ENCODE results near the gene NSL1.
"Not testable (repeated sequence)": the region's sequence is repeated elsewhere in the genome, so short reads cannot be mapped to it uniquely, and the experiment has no call there.

The NSL1 gene

DNA sequence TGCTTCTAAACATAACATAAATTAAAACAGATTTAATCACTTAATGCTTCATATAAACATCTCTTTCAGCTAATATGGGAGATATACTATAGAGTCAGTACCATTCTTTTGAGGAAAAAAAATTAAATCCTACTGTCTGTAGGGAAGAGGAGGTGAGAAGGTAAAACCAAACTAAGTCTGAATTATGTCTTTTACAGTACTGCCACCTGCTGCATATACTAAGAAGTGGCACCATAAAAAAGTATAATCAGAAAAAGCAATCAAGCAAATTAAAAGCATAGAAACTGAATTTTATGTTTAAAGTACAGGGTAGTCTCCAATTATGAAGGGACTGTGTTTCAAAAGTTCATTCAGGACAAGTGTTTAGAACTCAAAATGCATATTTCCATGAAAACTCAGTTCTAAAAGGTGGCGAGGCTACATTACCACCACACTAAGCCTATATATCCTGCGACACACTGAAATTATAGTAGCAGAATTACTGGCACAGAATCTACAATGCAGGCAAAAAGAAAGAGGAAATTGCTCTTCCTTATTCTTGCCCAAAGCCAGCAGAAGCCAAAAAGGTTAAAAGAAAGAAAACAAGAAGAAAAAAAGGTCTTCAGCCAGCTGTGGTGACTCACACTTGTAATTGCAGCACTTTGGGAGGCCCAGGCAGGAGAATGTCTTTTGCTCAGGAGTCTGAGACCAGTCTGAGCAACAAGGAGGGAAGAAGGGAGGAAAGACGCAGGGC is 9.0 kb downstream of the NSL1 start:
- DNase-seq (ENCODE audit: low read depth): peak; percentile 52

DNA sequence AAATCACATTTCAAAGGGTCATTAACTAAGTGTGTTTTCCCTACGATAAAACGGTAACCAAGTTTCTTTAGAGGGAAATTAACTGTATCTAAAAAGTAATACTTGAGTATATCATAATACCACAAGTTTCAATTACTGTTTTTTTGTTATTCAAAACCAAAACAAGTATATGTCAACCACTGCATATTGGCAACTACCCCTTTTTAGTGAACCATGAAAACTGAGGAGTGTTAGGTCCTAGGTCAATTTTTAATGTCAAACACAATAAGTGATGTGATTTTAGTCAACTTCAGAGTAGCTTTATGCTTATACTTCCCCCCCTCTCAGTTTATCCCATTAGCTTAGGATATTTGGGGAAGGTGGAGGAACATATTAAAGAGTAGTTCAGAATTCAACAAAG is 10.4 kb downstream of the NSL1 start:
- DNase-seq (ENCODE audit: low read depth): no peak

DNA sequence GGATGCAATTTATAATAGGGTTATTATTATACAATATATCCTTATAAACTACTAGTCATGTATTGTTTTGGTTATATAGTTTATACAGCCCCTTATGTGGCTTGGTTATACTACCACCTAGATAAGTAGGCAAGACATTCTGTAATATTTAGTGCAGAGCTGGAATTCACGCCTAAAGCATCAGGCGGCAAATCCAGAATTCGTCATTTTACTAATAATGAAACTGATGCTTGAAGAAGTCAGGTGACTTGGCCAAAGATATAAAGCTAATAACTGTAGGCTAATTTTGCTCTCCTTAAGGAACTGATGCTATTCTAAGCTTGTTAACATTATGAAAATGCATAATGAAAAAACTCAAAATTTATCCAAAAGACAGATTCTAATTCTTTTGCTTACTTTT is 10.8 kb downstream of the NSL1 start:
- no peak for DNase-seq (ENCODE audit: low read depth)

DNA sequence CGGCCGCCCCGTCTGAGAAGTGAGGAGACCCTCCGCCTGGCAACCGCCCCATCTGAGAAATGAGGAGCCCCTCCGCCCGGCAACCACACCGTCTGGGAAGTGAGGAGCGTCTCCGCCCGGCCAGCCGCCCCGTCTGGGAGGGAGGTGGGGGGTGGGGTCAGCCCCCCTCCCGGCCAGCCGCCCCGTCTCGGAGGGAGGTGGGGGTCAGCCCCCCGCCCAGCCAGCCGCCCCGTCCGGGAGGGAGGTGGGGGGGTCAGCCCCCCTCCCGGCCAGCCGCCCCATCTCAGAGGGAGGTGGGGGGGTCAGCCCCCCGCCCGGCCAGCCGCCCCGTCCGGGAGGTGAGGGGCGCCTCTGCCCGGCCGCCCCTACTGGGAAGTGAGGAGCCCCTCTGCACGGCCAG is 12.5 kb downstream of the NSL1 start:
- DNase-seq (ENCODE audit: low read depth): not testable (repeated sequence)

DNA sequence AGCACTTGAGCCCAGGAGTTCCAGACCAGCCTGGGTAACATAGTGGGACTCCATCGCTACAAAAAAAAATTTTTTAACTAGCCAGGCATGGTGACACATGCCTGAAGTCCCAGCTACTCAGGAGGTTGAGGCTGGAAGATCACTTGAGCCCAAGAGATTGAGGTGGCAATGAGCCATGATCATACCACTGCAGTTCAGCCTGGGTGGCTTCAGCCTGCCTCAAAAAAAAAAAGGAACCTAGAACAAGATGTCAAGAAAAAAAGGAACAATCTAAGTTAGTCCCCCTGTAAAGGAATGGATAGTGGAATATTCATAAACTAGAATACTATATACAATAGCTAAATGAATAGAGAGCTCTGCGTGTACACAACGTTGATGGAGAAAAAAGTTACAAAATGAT is 14.4 kb downstream of the NSL1 start:
- DNase-seq (ENCODE audit: low read depth): no peak

DNA sequence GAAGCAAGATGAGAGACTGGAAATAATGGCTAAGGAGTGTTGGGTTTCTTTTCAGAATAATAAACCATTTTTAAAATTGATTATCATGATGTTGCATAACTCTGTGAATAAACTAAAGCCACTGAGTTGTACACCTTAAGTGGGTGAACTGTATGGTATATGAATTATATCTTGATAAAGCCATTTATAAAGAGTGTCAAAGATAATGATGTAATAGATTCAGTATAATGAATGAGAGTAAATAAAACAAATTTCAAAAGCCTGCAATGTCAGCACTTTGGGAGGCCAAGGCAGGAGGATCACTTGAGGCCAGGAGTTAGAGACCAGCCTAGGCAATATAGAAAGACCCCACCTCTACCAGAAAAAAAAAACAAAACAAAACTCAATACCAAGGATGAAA is 16.3 kb downstream of the NSL1 start:
- no peak for DNase-seq (ENCODE audit: low read depth)

DNA sequence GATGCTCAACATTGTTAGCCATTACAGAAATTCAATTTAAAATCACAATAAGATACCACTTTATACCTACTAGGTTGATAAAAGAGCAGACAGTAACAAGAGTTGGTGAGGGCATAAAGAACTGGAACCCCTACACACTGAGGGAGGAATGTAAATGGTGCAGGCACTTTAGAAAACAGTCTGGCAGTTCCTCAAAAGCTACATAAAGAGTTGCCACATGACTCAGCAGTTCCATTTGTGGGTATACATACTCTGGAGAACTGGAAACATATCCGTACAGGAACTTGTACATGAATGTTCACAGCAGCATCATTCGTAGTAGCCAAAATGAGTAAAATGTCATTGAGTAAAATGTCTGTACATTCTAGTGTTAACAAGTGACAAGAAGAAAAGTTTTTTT is 17.0 kb downstream of the NSL1 start:
- DNase-seq (ENCODE audit: low read depth): peak; percentile 49

DNA sequence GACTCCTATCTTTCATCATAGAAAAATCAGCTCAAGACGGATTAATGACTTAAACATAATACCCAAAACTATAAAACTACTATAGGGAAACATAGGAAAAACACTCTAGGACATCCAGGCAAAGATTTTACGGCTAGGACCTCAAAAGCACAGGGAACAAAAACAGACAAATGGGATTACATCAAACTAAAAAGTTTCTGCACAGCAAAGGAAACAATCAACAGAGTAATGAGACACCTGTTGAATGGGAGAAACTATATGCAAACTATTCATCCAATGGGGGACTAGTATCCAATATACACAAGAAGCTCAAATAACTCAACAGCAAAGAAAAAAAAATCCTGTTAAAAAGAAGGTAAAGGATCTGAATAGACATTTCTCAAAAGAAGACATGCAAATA is 18.6 kb downstream of the NSL1 start:
- DNase-seq (ENCODE audit: low read depth): no peak

DNA sequence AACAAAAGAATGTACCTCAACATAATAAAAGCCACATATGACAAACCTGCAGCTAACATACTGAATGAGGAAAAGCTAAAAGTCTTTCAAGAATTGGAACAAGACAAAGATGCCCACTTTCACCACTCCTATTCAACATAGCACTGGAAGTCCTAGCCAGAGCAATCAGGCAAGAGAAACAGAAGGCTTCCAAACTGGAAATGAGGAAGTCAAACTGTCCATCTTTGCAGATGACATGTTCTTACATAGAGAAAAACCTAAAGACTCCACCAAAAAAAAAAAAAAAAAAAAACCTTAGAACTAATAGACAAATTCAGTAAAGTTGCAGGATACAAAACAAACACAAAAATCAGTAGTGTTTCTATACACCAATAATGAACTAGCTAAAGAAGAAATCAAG is 20.2 kb downstream of the NSL1 start:
- DNase-seq (ENCODE audit: low read depth): no peak

DNA sequence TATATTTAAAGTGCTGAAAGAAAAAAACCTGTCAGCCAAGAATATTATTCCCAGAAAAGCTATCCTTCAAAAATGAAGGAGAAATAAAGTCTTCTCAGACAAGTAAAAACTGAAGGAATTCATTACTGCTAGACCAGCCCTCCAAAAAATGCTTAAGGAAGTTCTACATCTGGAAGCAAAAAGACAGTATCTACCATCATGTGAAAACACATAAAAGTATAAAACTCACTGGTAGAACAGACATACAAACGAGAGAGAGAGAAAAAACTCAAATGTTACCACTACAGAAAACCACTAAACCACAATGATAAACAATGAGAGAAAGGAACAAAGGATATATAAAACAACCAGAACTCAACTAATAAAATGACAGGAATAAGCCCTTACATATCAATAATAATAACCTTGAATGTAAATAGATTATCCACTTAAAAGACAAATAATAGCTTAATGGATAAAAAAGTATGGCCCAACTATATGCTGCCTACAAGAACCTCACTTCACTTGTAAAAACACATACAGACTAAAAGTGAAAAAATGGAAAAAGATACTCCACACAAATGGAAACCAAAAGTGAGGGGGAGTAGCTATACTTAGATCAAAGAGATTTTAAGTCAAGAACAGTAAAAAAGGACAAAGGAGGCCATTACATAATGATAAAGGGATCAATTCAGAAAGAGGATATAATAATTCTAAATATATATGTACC is 22.0 kb downstream of the NSL1 start:
- no peak for DNase-seq (ENCODE audit: low read depth)

DNA sequence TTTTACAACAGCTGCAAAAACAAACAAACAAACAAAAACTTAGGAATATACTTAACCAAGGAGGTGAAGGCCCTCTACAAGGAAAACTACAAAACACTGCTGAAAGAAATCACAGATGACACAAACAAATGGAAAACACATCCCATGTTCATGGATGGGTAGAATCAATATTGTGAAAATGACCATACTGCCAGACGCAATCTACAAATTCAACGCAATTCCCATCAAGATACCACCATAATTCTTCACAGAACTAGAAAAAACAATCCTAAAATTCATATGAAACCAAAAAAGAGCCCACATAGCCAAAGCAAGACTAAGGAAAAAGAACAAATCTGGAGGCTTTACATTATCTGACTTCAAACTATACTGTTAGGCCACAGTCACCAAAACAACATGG is 24.8 kb downstream of the NSL1 start:
- not testable (repeated sequence) for DNase-seq (ENCODE audit: low read depth)

DNA sequence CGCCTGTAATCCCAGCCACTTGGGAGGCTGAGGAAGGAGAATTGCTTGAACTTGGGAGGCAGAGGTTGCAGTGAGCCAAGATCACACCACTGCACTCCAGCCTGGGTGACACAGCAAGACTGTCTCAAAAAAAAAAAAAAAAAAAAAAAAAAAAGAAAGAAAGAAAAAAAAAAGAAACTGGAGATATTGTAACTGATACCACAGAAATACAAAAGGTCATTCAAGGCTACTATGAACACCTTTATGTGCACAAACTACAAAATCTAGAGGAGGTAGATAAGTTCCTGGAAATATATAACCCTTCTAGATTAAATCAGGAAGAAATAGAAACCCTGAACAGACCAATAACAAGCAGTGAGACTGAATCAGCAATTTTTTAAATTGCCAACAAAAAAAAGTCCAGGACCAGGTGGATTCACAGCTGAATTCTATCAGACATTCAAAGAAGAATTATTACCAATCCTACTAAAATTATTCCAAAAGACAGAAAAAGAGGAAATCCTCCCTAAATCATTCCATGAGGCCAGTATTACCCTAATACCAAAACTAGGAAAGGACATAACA is 26.8 kb downstream of the NSL1 start:
- not testable (repeated sequence) for DNase-seq (ENCODE audit: low read depth)

DNA sequence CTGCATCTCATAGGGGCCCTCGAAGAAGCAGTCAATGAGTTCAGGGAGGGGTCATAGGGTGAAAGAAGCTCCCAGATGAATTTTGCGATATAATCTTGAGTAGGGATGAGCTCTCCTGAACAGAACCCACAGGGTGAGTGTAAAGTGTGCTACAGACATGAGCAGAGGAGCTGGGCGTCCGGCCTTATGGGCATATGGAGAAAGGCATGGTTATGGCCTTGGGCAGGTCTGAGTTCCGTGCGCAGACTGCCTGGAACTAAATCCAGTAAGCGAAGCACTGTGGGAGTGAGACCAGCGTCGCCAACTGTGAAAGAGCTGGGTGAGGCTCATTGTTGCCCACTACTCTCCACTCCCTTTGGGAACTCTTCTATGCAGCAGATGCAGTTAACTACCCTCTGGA is 28.7 kb downstream of the NSL1 start:
- DNase-seq (ENCODE audit: low read depth): no peak

DNA sequence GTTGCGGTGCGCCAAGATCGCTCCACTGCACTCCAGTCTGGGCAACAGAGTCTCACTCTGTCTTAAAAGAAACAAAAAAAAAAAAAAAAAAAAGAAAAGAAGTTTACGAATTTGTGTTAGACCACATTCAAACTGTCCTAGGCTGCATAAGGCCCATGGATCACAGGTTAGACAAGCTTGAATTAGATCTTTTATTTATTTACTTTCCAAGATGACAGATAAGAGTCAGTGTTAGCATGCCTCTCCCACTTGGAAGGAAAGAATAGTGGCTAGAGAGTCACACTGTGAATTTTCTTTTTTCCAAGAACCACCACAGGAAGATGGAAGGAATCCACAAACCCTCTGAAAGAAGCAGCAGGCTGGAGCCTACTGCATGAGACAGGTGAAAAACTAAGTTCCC is 29.3 kb downstream of the NSL1 start:
- DNase-seq (ENCODE audit: low read depth): no peak

DNA sequence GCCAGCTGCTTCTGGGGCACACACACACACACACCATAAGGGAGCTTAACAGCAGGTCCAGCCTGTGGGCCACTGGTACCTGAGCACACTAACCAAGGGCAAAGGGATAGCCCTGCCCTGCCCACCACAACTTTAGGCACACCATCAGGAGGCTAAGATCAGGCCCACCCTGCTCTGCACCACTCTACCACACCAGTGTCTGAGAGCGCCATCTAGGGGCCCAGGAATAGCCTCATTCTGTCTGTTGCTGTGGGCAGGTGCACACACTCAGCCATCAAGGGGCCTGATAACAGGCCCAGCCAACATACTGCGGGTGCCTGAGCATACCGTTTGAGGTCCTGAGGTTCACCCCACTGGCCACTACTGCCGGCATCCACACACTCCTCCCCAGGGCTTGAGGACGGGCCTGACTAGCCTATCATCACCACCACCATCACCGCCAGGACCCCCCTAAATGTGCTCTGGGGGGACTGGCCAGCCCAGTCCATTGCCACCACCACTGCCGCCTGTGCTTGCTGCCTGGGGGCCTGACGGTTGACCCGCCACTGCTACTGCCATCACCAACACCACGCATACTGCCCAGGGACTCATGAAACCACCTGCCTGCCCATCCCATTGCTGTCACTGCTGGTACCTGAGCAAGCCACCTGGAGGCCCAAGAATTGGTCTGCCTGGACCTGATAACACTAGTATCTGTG is 31.3 kb downstream of the NSL1 start:
- DNase-seq (ENCODE audit: low read depth): peak; percentile 36

DNA sequence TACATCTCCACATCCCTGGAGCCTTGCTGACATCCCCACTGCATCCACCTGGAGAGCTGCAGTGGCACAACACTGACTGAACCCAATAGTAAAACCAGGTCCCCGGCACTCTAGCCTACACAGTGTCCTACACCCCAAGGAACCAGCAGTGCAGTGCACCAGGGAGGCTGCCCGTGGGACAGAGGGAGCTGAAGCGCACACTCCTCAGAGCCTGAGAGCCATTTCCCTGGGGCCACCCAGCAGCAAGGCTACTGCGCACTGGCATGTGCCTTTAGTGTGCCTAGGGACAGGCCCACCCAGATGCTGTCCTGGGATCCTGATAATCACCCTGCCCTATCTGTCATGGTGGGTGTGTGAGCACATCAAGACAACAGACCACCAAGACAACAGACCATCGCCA is 31.9 kb downstream of the NSL1 start:
- DNase-seq (ENCODE audit: low read depth): no peak

DNA sequence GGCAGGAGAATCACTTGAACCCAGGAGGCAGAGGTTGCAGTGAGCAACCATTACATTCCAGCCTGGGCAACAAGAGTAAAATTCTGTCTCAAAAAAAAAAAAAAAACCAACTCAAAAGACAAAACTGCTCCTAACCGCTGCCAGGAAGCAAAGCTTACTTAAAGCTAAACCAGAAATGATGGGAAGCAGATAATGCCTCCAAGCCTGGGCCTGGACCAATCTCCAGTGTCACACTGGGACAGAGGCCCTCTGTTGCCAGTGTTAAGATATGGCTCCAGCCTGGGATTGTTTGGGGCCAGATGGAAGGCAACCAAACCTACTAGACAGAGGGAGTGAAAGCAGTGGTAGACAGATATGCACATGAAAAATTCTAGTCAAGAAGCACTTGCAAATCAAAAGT is 36.9 kb downstream of the NSL1 start:
- DNase-seq (ENCODE audit: low read depth): no peak

DNA sequence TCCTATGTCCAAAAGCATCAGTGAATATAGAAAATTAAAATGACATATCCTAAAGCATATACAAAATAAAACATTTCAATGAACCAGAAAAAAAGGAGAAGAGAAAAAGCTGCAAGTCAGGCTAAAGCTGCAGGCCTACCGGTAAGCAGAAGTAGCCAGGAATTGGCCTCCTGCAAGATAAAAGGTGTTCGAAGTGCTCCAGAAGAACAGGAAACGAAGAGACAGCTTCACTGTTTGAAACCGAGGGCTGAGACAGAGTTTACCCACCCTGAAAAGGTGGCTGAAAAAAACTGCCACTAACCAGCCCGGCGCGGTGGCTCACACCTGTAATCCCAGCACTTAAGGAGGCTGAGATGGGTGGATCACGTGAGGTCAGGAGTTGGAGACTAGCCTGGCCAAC is 37.4 kb downstream of the NSL1 start:
- no peak for DNase-seq (ENCODE audit: low read depth)

DNA sequence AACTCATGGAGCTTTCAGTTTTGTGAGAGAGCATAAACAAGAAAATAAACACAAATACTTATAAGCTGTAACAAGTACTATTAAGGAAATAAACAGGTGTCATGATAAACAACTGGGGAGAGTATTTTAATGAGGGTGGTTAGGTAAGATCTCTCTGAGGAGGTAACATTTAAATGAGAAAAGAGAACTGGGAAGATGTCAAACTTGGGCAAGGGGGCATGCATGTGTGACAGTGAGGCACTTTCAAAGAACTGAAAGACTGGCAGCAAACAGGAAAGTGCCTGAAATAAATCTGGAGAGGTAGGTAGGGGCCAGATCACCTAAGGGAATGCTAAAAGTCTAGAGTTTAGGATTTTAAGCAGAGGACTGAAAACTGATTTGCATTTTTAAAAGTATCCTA is 37.8 kb downstream of the NSL1 start:
- DNase-seq (ENCODE audit: low read depth): no peak

DNA sequence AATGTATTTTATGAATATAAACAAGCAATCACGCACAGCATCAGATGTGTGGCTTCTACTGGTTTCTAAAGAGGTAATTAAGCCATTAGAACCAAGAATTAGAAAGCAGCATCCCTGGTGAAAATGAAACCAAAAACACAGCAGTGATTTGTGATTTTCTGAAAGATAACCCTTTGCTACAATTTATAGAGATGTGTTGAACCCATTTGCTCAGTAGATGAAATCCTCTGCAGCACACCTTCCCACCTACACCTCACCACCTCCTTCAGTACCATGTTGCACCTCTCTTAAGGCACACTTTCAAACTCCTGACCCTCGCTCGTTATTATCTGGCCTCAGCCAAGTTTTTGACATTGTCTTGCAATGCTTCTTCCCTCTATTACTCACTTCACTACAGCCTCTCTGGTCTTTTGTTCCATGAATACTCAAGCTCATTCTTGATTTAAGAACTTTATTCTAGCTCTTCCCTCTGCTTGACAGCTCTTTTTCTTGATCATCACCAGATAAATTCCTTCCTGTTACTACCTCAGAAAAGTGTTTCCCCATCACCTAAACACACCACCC is 38.6 kb downstream of the NSL1 start:
- peak; percentile 33 for DNase-seq (ENCODE audit: low read depth)

DNA sequence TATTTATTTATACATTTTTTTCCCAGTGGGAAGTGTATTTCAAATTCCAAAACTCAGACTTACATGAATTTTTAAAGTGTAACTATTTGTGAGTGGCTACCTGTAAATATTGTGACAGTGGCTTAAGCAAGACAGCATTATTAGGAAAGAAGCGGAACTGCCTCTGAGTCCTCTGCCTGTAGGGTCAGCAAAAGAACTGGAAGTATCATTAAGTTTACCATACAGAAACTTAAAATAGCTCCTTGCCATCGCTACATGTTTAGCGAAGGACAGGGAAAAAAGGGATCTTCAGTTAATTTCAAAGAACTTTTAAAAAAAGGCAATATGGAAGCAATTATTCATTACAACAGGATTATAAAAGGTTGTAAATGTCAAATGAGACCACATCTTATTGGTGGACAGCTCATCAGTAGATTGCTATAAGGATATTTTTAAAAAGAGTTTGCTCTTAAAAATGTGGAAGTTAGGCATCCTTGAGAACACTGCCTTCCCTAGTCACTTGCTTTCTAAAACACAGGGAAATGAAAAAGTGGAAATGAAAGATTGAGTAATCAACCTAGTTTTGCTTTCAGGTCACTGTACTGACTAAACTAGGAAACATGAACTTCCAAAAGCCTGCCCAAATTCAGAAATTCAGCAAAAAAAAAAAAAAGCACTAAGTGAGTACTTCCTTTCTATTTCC is 39.2 kb downstream of the NSL1 start:
- peak; percentile 56 for DNase-seq (ENCODE audit: low read depth)

Data from EH (cell line).